HFFc6 (cell line): ENCODE results near the gene LIMD2. TPM values are rescaled to one million over a fixed set of nuclear protein-coding genes. Genes with fewer than 3 reads are reported as not detected.
A peak's percentile ranks its signal among the peaks of the same experiment; 100 is the strongest.

Experiments
- DNase-seq: peaks from one replicate; pipeline ENCODE4 v3.0.0-alpha.2; 2018
- H3K27ac Mint-ChIP-seq: 2 replicates; pipeline ENCODE4 v1.8.0; 2020; ENCODE audit warnings: mild to moderate bottlenecking, mixed read lengths
- H3K27me3 Mint-ChIP-seq: 2 replicates; pipeline ENCODE4 v1.8.0; 2021; ENCODE audit warnings: mild to moderate bottlenecking, moderate library complexity, mixed read lengths; ENCODE audit not compliant: insufficient read depth
- H3K36me3 Mint-ChIP-seq: 2 replicates; pipeline ENCODE4 v1.8.0; 2021; ENCODE audit warnings: low read depth, mixed read lengths
- H3K4me1 Mint-ChIP-seq: 2 replicates; pipeline ENCODE4 v1.8.0; 2020; ENCODE audit warnings: low read depth, mixed read lengths
- H3K4me3 Mint-ChIP-seq: 2 replicates; pipeline ENCODE4 v1.8.0; 2020; ENCODE audit warnings: mild to moderate bottlenecking, moderate library complexity, mixed read lengths
- H3K9me3 Mint-ChIP-seq: 2 replicates; pipeline ENCODE4 v1.8.0; 2020; ENCODE audit warnings: mild to moderate bottlenecking, mixed read lengths
- CTCF ChIP-seq: fragments of 200-600 bp; sonication (generic); IDR thresholded peaks from 2 replicates; pipeline ENCODE4 v1.5.0; 2021; ENCODE audit warnings: antibody characterized with exemption, mild to moderate bottlenecking
- total RNA-seq, 6 experiments: library from RNA; stranded (reverse); fragmentation: NEBNext Ultra II Directional; extraction: Animal tissue kit (Norgen Biotek cat#: 25700); gene quantifications; 2 replicates in 1 of 6; 3 replicates in 5 of 6; pipeline ENCODE4 v1.2.3, GENCODE V29; 2021

The LIMD2 gene
- total RNA-seq, 6 experiments from 2014 or later, result 1.7 to 5.8 (median 4.1) TPM

DNA sequence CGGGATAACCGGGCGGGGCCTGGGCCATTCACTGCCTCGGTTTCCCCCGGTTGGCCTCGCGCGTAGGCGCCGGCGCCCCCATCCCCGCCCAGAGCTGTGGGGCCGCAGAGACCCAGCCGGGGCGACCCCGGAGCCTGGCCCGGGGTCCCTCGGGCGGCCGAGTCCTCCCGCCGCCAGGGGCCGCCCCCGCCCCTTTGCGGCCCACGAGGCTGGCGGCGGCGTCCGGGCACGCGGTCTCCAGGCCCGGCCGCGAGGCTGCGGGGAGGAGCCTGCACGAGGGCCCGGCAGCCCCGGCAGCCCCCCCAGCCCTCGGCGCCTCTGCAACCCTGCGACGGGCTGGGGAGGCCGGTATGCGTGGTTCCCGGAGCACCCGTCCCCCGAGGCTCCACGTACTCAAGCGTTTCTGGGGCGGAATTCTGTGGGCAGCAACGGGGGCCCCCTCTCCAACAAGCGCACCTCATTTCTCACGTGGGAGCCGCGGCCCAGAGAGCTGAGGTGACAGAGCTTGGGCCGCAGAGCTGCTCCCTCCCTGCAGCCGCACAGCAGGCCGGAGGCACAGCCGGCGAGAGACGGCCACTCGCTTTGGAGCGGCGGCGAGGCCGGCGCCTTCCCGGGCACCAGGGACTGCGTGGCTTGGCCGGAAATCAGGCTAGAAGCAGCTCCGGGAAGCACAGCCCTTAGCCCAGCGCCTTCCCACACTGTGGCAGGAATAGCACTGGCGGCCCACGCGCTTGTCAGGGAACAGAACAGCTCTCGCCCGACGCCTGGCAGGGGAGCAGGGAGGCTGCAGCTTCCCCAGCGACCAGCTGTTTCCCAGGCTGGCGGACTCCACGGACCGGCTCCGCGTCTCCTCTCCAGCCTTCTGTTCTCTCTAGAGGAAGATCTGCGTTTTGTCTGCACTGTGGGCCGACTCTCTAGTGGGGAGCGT, 867 bp upstream of the LIMD2 start:
- Mint-ChIP-seq H3K4me3 (peak overlapping the region; percentile 43; the same call in 1 of the 2 replicates), H3K36me3 (peaks cover 9% of the 10 kb centered on the region; the same call in 1 of the 2 replicates), H3K27ac (no peak overlapping the region), H3K9me3 (no peaks in the 10 kb centered on the region), H3K4me1 (no peaks in the 10 kb centered on the region), H3K27me3 (peaks cover 7% of the 10 kb centered on the region)
- no peak for DNase-seq
- TF ChIP-seq CTCF, result no peak; the same call in 1 of the 2 replicates

DNA sequence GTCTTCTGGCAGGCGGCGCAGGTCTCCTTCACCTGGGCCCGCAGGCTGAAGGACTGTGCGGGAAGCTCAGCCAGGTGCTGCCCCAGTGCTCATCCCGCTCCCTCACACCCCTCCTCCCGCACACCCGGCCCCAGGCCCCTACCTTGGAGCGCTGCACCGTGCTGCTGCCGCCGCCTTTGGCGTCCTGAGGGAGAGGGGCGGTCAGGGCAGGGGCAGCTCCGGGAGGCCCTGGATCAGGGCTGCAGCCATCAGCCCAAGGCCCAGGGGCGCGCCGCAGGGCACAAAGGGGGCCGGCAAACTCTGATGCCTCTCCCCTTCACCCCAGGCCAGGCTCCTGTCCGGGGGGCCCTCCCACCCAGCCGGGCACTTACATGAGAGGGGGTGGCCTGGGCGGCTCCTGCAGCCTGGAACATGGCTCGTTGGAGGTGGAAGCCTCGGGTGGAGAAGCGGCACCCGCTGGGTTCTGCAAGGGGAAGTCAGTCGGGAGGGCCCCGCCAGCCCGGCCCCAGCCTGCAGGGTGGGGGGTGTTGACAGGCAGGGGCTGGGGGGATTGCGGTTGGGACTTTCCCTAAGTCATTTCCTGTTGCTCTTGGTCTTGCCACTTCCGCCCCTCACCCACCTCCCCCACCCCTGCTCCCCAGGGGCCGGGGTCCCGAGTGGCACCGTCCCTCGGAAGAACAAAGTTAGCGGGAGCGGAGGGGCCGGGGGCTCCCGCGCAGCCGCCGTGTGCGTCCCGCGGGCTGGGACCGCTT, 863 bp downstream of the LIMD2 start:
- Mint-ChIP-seq H3K27me3 (peaks cover 5% of the 10 kb centered on the region), H3K36me3 (peaks cover 9% of the 10 kb centered on the region; the same call in 1 of the 2 replicates), H3K9me3 (no peaks in the 10 kb centered on the region), H3K4me1 (no peaks in the 10 kb centered on the region), H3K27ac (no peak overlapping the region), H3K4me3 (no peak overlapping the region)
- no peak for TF ChIP-seq CTCF
- no peak for DNase-seq

DNA sequence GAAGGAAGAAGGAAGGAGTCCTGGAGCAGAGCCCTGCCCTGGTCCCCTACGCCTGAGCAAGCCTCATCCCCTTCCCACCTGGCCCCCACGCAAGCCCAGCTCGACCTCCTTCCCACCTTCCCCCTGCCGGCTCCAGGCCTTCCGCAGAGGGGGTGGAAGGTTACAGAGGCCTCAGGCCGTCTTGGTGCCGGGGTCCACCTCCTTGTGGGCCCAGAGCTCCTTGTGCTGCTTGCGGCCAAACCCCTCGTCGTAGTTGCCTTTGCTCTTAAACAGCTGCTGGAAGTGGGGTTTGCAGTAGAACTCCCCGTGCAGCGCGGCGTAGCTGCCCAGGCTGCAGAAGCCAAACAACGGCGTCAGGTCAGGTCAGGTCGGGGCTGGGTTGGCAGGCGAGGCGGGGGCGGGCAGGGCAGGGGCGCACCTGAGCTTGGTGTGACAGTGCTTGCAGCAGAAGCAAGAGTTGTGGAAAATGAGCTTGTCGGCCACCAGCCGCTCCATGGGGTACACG, 1.5 kb downstream of the LIMD2 start:
- Mint-ChIP-seq H3K36me3 (peaks cover 5% of the 10 kb centered on the region; the same call in 1 of the 2 replicates), H3K9me3 (no peaks in the 10 kb centered on the region), H3K27me3 (peaks cover 5% of the 10 kb centered on the region), H3K27ac (no peak overlapping the region), H3K4me1 (no peaks in the 10 kb centered on the region), H3K4me3 (0 out of 2 replicates have a peak overlapping the region, but pooled peaks have one; percentile 26)
- no peak for DNase-seq
- TF ChIP-seq CTCF, result no peak

GRCh38 chr17:63697341-63698286, 2.3 kb downstream of the LIMD2 start:
- Mint-ChIP-seq H3K36me3 (peaks cover 3% of the 10 kb centered on the region; the same call in 1 of the 2 replicates), H3K27me3 (peaks cover 5% of the 10 kb centered on the region), H3K4me3 (no peak overlapping the region), H3K4me1 (no peaks in the 10 kb centered on the region), H3K9me3 (no peaks in the 10 kb centered on the region), H3K27ac (no peak overlapping the region)
- DNase-seq, result no peak
- peak; percentile 74 for TF ChIP-seq CTCF
